ENCODE measurements around the gene PRPSAP2.
"Not testable (repeated sequence)": the region's sequence is repeated elsewhere in the genome, so short reads cannot be mapped to it uniquely, and the experiment has no call there.

The PRPSAP2 gene

DNA sequence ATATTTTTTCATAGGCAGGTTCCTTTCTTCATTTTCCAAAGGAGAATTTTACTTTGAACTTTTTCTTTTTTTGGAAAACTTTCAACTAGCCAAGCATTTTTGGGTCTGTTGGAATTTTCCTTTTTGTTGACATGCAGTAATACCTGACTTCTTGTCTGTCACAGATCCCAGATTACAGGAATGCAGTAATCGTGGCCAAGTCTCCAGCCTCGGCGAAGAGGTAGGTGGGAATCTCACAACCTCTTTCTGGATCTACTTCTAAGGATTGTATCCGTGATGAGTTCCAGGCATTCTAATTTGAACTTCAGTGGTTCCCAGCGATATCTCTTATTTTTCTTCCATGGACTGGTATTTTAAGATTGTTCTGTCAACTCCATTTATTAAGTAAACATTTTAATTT is 31.7 kb downstream of the PRPSAP2 start:
- no peak for DNase-seq (ENCODE audit: low spot score)

- DNase-seq (ENCODE audit: low spot score): no peak
Measured at GRCh38 chr17:18891541-18891940, 33.6 kb downstream of the PRPSAP2 start.

GRCh38 chr17:18896146-18896545 is 38.2 kb downstream of the PRPSAP2 start:
- DNase-seq (ENCODE audit: low spot score): no peak

DNA sequence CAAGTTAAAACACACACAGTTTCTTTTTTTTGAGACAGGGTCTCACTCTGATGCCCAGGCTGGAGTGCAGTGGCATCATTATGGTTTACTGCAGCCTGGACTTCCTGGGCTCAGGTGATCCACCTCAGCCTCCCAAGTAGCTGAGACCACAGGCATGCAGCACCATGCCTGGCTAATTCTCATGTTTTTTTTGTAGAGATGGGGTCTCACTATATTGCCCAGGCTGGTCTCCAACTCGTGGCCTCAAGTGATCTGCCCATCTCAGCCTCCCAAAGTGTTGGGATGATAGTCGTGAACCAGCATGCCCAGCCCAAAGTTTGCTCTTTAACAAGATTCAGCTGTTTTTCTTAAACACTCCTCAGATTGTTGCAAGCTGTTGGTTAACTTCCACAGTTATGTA is 39.0 kb downstream of the PRPSAP2 start:
- DNase-seq (ENCODE audit: low spot score): no peak

DNA sequence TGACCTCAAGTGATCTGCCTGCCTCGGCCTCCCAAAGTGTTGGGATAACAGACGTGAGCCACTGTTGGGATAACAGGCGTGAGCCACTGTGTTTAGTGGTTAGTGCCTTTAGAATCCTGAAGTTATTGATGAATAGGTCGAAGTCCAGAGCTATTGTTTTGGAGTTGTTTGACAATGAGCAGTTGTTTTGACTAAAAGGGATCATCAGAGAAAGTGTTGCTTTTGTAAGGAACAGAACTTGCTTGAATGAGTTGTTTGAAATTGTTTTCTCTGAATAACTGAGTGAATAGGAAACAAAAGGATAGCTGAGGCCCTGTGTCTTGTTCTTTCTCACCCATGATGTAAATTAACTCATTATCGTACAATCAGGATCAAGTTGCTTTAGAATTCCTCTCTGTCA is 46.6 kb downstream of the PRPSAP2 start:
- no peak for DNase-seq (ENCODE audit: low spot score)

GRCh38 chr17:18905226-18905625 is 47.3 kb downstream of the PRPSAP2 start:
- DNase-seq (ENCODE audit: low spot score): no peak

GRCh38 chr17:18910326-18910725 is 52.4 kb downstream of the PRPSAP2 start:
- no peak for DNase-seq (ENCODE audit: low spot score)

- no peak for DNase-seq (ENCODE audit: low spot score)
Measured at GRCh38 chr17:18910881-18911280, 53.0 kb downstream of the PRPSAP2 start.

DNA sequence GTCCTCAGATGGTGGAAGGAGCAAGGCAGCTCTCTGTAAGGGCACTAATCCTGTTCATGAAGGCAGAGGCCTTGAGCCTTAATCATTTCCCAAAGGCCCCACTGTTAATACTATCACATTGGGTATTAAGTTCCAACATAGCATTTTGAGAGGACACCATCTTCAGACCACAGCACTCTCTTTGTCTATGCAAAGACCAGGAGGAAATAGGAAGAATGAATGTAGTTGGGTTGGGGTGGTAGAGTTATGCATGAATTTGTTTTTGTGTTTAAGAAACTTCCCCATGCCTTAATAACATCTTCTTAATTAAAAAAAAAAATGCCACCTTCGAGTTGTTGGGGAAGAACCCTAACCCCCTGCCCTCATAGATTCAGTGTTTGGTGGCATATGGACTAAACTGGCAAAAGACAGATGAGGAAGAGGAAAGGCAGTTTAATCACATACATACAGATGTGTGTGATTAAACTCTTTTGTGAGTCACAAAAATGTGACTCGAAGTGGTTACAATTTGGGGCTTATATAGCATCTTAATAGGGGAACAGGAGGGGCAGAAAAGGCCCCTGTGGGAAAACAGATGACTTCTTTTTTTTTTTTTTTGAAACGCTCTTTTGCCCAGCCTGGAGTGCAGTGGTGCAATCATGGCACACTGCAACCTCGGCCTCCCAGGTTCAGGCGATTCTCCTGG is 59.0 kb downstream of the PRPSAP2 start:
- no peak for DNase-seq (ENCODE audit: low spot score)

DNA sequence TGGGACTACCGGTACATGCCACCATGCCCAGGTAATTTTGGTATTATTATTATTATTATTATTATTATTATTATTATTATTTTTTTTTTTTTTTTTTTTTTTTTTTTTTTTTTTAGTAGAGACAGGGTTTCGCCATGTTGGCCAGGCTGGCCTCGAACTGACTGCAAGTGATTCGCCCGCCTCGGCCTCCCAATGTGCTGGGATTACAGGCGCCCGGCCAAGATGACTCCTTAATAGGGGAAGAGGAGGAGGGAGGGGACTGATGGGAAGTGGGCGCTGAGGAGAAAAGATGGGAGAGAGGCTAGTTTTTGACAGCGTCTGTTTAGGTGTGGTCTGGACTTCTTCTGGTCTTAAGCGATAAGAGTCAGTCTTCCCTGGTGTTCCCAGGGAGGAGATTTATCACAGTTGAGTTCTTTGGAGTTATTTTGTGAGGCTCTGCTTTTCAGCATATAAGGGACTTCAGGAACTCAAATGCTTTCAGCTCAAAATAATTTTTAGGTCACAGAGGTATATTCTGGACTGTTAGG is 59.6 kb downstream of the PRPSAP2 start:
- no peak for DNase-seq (ENCODE audit: low spot score)

GRCh38 chr17:18919963-18920362 is 62.0 kb downstream of the PRPSAP2 start:
- DNase-seq (ENCODE audit: low spot score): no peak

DNA sequence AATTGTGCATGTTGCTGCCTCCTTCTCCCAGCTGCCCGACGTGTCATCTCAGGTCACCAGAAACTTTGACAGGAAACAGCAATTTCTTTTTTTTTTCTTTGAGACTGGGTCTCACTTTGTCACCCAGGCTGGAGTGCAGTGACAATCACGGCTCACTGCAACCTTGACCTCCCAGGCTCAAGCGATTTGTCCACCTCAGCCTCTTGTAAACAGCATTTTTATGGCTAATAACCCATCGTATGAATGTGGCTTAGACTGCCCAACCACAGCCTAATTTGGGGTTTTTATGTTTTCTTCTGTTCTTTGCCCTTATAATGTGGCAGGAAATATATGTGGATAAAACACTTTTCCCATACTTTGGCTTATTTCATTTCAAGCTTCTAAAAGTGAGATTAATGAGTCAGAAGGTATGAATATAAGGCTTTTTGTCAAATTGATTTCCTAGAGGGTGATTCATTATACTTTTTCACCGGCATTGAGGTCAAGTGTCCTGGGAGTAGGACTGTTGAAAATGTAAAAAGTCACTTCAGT is 63.0 kb downstream of the PRPSAP2 start:
- peak; percentile 18 for DNase-seq (ENCODE audit: low spot score)

- DNase-seq (ENCODE audit: low spot score): no peak
Measured at GRCh38 chr17:18921485-18921884, 63.6 kb downstream of the PRPSAP2 start.

- DNase-seq (ENCODE audit: low spot score): peak; percentile 13
Measured at GRCh38 chr17:18921912-18922451, 64.1 kb downstream of the PRPSAP2 start.

DNA sequence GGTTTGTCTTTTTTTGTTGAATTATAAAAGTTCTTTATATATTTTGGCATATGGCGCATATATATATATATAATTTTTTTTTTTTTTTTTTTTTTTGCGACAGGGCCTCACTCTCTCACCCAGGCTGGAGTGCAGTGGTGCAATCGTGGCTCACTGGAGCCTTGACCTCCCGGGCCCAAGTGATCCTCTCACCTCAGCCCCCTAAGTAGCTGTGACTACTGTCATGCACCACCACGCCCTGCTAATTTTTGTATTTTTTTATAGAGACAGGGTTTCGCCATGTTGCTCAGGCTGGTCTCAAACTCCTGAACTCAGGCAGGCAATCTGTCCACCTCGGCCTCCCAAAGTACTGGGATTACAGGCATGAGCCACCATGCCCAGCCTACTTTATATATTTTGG is 64.7 kb downstream of the PRPSAP2 start:
- not testable (repeated sequence) for DNase-seq (ENCODE audit: low spot score)

DNA sequence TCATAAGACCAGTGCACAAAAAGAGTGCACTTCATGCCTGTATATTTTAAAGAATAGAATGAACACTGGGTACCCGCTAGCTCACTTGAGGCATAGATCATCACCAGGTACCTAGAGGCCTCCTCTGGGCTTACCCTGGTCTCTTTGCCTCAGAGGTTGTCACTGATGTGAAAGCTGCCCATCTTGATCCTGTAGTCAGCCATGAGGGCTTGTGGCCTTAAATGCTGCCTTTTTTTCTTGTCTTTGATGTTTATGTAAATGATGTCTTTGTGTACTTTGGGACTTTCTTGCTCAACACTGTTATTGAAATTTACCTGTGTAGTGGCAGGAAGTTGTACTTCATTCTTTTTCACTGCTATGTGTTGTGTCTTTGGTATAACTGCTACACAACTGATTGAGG is 67.3 kb downstream of the PRPSAP2 start:
- peak; percentile 5 for DNase-seq (ENCODE audit: low spot score)

DNA sequence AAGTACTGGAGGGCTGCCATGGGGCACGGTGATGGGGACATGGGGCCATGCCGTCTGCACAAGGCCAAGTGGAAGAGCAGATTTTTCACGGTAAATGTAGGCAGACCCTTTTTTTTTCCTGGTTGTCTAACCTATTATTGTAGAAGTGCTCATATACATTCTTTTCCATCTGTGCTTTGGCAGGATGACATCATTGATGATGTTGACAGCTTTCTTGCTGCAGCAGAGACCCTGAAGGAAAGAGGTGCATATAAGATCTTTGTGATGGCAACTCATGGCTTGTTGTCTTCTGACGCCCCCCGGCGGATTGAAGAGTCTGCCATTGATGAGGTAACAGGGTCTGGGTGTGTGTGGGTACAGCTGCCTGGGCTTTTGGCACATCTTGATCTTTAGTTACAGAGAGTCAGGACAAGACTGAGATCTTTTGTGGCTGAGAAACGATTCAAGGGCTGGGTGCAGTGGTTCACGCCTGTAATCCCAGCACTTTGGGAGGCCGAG is 70.7 kb downstream of the PRPSAP2 start:
- DNase-seq (ENCODE audit: low spot score): no peak

- DNase-seq (ENCODE audit: low spot score): no peak
Measured at GRCh38 chr17:18932360-18933055, 74.6 kb downstream of the PRPSAP2 start.

DNA sequence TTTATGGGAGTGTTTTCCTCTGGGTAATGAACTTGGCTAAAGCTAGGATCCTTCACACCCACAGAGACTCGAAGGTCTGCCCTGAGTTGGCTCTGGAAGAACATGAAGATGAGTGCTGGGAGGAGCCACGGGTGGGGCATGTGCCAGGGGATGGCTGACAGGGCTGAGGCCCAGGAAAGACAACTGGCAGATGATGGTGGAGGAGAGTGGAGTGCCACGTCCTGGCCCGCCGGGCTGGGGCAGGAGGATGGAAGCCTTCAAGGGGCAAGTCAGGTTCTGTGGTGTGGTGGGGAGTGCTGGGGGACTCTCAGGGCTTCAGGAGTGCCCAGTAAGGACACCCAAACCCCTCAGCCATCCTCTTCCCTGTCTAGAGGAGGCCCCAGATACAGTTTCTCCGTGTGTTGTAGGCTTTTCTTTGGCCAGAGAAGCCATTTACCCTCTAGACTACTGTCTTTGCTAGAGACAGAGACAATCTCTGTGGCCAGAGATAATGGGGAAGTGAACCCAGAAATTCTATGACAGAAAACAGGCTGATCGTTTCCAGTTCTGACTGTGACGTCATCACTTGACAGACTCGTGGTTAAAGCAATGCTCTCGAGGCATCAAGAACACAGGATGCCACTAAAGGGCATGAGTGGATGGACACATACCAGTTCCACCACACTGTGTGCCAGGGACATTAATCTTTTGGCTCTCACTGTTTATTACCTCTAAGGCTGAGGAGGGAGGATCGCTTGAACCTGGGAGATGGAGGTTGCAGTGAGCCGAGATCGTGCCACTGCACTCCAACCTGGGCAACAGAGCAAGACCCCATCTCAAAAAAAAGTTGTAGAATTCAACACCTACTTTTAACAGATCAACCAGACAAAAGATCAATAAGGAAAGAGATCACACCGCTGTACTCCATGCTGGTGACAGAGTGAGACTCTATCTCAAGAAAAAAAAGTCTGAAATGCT is 75.4 kb downstream of the PRPSAP2 start:
- DNase-seq (ENCODE audit: low spot score): no peak

- no peak for DNase-seq (ENCODE audit: low spot score)
Measured at GRCh38 chr17:18937981-18938691, 80.2 kb downstream of the PRPSAP2 start.

DNA sequence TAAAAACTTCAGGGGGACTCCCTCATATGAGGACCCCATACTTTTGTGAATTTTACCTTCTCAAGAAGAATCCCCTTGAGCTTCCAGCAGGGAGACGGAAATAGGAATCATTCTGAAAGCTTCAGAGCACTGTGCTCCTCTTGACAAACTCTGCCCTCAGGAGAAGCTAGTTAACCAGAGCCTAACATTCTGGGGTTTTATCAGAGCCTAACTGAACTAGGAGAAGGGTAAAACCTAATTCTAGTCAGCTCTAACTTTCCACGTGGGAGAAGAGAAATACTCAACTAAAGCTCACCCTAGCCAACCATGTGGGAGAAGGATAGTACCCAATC is 80.7 kb downstream of the PRPSAP2 start:
- DNase-seq (ENCODE audit: low spot score): no peak

All from CD4-positive, alpha-beta T cell treated with Interleukin-2 at 100 ng/mL for 4 hours (primary cell).